HG02763 (cell line): ENCODE measurements around the gene SLC20A1.

Experiments
- ATAC-seq: cut with Tn5 transposase; IDR thresholded peaks from one replicate; pipeline ENCODE4 v1.9.1; 2021; ENCODE audit warnings: mild to moderate bottlenecking, moderate library complexity; ENCODE audit not compliant: unreplicated experiment

SLC20A1 gene

DNA sequence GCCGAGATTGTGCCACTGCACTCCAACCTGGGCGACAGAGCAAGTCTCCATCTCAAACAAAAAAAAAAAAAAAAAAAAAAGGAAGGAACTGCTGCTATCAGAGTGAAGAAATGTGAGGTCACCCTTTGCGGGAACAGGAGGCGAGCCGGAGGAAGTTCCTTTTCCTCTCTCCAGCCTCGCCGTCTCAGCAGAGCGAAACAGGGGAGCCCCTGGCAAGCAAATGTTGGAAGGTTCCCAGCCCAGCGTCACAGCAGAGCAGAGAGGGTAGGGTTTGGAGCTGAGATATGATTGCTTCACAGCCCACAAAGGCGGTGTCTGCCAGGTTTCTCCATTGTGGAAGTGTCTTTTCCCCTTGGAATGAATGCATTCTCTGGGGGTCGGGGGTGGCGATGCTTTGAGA lies 28.5 kb downstream of the SLC20A1 start:
- ATAC-seq = no peak

GRCh38 chr2:112679484-112679883 lies 33.7 kb downstream of the SLC20A1 start:
- no peak for ATAC-seq

DNA sequence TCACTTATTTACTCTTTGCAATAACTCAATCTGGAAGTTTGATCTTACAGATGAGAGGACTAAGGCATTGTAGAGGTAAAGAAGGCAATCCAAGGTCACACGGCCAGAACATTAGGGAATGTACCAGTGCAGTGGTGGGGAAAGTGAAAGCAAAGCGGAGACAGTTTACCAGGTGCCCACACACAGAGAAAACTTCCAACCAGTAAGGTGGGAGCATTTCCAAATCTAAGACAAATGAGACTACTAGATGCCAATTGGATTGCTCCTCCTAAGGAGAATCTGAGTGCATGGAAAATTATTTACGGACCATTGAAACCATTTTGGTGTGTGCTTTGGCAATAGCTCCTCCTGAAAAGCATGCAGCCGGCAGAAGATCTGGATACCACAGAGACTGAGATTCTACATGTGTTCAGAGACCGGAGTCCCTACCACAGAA lies 34.9 kb downstream of the SLC20A1 start:
- no peak for ATAC-seq

GRCh38 chr2:112682101-112682500 lies 36.4 kb downstream of the SLC20A1 start:
- ATAC-seq = no peak

GRCh38 chr2:112683550-112684414 lies 38.0 kb downstream of the SLC20A1 start:
- no peak for ATAC-seq

DNA sequence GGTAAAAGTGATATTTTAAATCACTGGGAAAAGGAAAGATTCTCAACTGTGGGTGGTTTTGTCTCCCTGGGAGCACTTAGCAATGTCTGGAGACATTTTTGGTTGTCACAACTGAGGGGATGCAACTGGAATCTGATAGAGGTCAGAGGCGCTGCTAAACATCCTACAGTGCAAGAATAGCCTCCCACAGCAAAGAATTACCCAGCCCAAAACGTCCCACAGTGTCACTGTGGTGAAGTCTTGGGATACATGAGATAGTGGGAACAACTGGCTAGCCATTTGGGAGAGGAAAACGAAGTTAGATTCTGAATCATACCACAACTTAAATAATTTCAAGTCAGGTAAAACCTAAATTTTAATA lies 38.7 kb downstream of the SLC20A1 start:
- ATAC-seq = no peak

DNA sequence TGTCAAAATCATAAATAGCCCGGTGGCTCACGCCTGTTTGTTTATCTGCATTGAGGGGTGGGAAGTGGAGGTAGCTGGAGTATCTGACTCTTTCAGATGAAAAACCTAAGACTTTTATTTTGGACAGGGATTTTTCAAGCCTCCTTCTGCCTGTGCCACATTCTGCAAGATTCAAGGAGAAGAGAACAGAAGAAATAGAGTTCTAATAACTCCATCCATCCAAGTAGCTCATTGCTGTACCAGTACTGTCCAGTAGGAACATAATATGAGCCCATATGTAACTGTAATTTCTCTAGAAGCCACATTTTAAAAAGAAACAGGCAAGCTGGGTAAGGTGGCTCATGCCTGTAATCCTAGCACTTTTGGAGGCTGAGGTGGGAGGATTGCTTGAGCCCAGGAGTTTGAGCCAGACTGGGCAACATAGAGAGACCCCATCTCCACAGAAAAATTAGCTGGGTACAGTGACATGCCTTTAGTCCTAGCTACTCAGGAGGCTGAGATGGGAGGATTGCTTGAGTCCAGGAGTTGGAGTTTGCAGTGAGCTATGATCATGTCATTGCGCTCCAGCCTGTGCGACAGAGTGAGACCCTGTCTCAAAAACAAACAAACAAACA lies 39.6 kb downstream of the SLC20A1 start:
- ATAC-seq = no peak

- no peak for ATAC-seq
These were observed 40.8 kb downstream of the SLC20A1 start for GRCh38 chr2:112686348-112687217.

DNA sequence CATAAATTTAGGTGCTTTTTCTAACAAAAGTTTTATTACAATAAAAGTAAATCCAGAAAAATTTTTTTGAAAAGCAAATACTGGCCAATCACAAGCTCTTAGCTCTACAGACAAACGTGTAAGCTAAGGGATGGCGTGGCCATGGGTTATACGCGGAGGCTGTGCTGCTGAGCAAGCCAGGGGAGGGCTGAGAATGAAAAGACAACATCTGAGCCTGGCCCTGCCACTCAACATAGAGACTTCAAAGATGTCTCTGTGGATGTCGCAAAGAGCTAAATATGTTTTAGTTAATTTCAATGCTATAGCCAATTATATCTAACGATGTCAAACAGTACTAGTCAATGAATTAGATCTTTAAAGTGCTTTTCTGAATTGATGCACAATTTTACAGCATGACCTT lies 41.8 kb downstream of the SLC20A1 start:
- no peak for ATAC-seq

DNA sequence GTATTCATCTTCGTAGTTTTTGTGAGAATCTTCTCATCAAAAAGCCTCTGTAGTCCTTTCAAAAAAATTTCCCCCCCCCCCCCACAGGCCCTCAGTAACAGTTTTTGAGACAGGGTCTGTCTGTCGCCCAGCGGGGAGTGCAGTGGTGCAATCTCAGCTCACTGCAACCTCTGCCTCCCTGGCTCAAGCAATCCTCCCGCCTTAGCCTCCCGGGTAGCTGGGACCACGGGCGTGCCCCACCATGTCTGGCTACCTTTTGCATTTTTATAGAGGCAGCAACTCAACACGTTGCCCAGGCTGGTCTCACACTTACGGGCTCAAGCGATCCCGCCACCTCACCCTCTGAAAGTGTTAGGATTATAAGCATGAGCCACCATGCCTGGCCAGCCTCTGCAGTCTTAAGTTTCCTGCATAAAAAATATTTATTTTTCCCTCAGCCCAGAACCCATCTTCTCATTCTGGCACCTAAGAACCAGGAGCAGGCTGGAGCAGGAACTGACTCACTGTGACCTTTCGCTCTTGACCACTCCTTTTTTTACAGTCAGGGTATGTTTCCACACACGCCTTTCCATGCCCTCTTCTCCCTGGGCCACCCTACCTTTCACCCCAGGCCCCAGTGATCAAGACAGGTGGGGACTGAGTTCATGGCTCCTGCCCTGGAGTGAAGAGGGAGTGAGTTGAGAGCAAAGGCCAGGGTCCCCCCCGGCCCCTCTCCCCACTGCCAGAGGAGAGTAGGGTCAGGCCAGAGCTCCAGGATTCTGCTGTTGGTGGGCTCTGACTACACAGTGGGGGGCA lies 42.5 kb downstream of the SLC20A1 start:
- ATAC-seq = no peak

DNA sequence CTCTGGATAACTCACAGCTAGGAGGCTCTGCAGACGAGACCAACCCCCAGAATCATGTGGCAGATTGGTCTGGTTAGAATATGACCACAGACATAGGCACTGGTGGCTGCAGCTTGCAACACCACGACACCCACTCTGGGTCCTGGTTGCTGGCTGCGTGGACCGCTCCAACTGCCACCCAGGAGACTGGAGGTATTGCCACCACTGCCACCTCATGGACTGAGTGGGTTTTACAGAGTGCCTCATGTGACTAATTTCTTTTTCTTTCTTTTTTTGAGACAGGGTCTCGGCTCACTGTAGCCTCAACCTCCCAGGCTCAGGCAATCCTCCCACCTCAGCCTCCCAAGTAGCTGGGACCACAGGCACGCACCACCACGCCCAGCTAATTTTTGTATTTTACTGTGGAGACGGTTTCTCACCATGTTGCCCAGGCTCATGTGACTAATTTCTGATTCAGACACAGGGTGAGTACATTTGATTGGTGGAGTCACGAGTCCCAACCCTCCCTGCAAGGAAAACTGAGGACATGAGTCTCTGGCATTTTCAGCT lies 45.2 kb downstream of the SLC20A1 start:
- ATAC-seq = no peak

DNA sequence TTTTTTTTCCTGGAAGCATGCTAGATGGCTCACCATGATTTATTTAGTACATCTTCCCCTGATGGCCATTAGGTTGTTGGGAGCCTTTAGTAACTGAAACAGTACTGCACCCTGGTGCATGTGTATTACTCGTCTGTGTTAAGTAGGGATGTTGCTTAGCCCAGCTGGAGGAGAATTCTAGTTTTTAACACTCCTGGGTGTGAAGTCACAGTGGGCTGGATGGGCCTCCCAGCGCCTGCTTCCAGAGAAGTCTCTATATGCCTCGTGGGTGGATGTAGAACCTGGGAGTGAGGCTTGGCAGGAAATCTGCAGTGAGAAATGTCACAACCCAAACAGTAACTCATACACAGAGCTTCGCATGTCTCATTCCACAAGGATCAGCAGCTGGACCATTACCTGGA lies 46.1 kb downstream of the SLC20A1 start:
- ATAC-seq = no peak

DNA sequence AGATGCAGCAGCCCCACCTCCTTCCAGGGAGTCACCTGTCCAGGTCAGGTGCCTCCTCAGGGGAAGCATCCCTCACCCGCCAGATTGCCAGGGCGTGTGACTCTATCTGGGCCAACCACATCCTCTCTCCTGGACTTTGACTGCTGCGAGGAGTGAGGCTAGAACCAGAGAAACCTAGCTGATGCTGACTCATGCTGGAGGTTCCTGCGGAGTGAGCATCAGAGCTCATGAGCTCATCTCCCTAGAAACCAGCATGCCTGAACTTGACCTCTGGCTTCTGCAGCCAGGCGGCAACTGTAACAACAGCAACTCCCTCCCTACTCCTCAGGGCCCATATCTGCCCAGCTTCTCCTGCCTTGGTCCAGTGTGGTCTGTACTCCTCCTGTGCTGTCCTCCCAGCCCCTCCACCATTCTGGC lies 46.8 kb downstream of the SLC20A1 start:
- ATAC-seq = peak; percentile 84

DNA sequence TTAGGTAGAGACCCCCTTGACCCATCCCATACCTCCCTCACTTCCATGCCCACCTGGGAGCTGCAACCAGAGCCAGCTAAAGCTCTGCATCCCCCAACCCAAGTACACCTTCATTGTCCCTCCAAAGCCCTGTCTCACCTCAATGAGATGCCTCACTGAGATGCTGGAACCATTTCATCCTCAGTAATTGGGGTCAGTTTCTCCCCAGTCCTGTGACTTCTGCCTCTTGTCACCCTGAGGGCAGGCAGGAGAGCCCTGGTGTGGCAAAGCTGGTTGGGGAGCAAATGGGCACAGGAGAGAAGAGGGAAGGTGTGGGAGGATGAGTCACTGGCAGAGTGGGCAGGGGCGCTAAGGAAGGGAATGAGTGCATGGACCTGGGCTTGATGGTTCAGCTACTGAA lies 47.2 kb downstream of the SLC20A1 start:
- no peak for ATAC-seq

DNA sequence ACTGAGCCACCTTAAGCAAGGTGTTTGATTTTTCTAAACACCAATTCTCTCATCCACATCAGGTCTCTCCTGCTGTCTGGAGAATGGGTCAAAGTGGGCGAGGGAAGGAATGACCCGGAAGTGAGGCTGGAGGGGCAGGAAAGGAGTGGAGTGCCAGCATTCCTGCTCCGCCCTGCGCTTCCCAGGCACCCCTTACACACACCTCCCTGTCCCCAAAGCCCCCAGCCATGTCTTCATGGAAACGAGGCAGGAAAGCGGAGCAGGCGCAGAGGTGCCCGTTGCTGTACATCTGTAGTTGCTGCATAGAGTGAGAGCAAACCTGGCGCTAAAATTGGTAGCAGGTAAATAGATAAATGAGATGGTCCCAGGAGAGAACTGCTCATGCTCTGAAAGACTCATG lies 47.9 kb downstream of the SLC20A1 start:
- no peak for ATAC-seq

- no peak for ATAC-seq
These were observed 48.4 kb downstream of the SLC20A1 start for GRCh38 chr2:112694182-112694581.

DNA sequence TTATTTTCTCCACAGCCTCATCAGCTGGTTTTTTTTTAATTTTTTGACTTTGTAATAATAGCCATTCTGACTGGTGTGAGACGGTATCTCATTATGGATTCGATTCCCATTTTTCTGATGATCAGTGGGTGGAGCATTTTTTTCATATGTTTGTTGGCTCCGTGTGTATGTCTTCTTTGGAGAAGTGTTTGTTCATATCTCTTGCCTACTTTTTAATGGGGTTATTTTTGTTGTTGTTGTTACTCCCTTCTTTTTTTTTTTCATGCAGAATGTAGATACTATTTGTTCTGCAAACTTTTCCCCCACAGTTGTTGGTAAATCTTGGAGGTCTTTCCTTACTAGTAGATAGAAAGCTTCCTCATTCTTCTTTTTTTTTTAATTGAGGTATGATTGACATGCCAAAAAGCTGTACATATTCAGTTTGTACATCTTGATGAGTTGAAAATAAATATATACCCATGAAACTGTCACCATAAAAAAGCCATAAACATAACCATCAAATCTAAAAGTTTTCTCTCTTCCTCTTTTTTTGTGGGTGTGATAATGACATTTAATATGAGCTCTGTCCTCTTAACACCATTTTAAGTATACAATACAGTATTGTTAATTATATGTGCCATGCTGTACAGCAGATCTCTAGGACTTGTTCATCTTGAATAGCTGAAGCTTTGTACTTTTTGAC lies 53.2 kb downstream of the SLC20A1 start:
- no peak for ATAC-seq

DNA sequence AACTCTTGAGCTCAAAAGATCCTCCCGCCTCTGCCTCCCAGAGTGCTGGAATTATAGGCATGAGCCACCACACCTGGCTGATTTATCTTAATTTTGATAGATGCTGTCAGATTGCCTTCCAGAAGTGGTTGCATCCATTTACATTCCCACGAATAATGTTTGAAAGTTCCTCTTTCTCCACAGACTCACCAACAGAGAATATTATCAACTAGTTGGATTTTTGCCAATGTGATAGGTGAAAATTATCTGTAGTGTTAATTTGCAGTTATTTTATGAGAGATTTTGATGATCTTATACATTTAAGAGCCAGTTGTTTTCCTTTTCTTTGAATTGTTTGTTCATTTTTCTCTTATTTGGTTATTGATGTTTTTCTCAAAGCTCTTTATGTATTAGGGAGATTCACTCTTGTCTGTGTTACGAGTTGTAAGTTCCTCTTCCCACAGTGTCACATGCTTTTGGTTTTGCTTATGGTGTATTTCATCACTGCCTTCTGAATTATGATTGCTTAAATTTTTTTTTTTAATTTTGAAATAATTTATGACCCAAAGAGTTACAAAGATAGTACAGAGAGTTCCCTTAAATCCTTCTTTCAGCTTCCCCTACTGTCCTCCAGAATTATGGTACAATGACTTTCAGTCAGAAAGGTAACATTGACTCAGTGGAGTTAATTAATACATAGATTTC lies 54.4 kb downstream of the SLC20A1 start:
- no peak for ATAC-seq

- ATAC-seq = no peak
These were observed 55.3 kb downstream of the SLC20A1 start for GRCh38 chr2:112701052-112701451.
